DMS 273 (cell line): ENCODE results near the gene SLC7A6OS.

Experiments used
- DNase-seq: peaks from one replicate; lab custom pipeline; 2025; ENCODE audit not compliant: unreplicated experiment; lab: John Stamatoyannopoulos, UW

Gene SLC7A6OS

GRCh38 chr16:68345351-68345810 lies 34.6 kb upstream of the SLC7A6OS start:
- no peak for DNase-seq

GRCh38 chr16:68344252-68344651 lies 33.5 kb upstream of the SLC7A6OS start:
- no peak for DNase-seq

- DNase-seq = no peak
These were observed 32.4 kb upstream of the SLC7A6OS start for GRCh38 chr16:68343137-68343536.

- no peak for DNase-seq
These were observed 31.9 kb upstream of the SLC7A6OS start for GRCh38 chr16:68342620-68343019.

GRCh38 chr16:68339214-68339613 lies 28.5 kb upstream of the SLC7A6OS start:
- no peak for DNase-seq

- DNase-seq = no peak
These were observed 27.8 kb upstream of the SLC7A6OS start for GRCh38 chr16:68338326-68339119.

- DNase-seq = no peak
These were observed 24.4 kb upstream of the SLC7A6OS start for GRCh38 chr16:68335175-68335574.

- DNase-seq = no peak
These were observed 21.8 kb upstream of the SLC7A6OS start for GRCh38 chr16:68332411-68333121.

- no peak for DNase-seq
These were observed 21.2 kb upstream of the SLC7A6OS start for GRCh38 chr16:68331879-68332410.

- no peak for DNase-seq
These were observed 18.2 kb upstream of the SLC7A6OS start for GRCh38 chr16:68328860-68329390.

- peak; percentile 93 for DNase-seq
These were observed 17.6 kb upstream of the SLC7A6OS start for GRCh38 chr16:68328151-68328859.

GRCh38 chr16:68324780-68325357 lies 14.1 kb upstream of the SLC7A6OS start:
- DNase-seq = no peak

GRCh38 chr16:68324336-68324735 lies 13.6 kb upstream of the SLC7A6OS start:
- DNase-seq = no peak

- DNase-seq = no peak
These were observed 8.6 kb upstream of the SLC7A6OS start for GRCh38 chr16:68319185-68319908.

- no peak for DNase-seq
These were observed 2.4 kb upstream of the SLC7A6OS start for GRCh38 chr16:68313116-68313515.

- no peak for DNase-seq
These were observed 341 bp downstream of the SLC7A6OS start for GRCh38 chr16:68310437-68310773.

GRCh38 chr16:68309799-68310198 lies 947 bp downstream of the SLC7A6OS start:
- no peak for DNase-seq

- no peak for DNase-seq
These were observed 4.1 kb downstream of the SLC7A6OS start for GRCh38 chr16:68306633-68307032.

GRCh38 chr16:68300734-68301459 lies 9.8 kb downstream of the SLC7A6OS start:
- DNase-seq = no peak
